HL-60 (cell line): ENCODE data around the gene TRMT44.

Experiments
- GABPA ChIP-seq: IDR thresholded peaks from 2 replicates; pipeline ENCODE4 v1.6.1; 2012; ENCODE audit warnings: low read depth
- POLR2AphosphoS5 ChIP-seq: IDR thresholded peaks from 2 replicates; pipeline ENCODE4 v1.6.1; 2012; ENCODE audit warnings: low read depth
- REST ChIP-seq: IDR thresholded peaks from 2 replicates; pipeline ENCODE4 v1.6.1; 2012; ENCODE audit warnings: low read depth; ENCODE audit not compliant: insufficient replicate concordance
- SPI1 ChIP-seq: IDR thresholded peaks from 2 replicates; pipeline ENCODE4 v1.6.1; 2012; ENCODE audit warnings: low read depth, mild to moderate bottlenecking, borderline replicate concordance
- TF ChIP-seq, protein P1 (sequence below): IDR thresholded peaks from one replicate; pipeline ENCODE4 v1.5.1; 2011; ENCODE audit warnings: low read length, control low read depth, inconsistent platforms; ENCODE audit not compliant: insufficient read depth

GRCh38 chr4:8438743-8439142 lies 1.8 kb upstream of the TRMT44 start:
- TF ChIP-seq, protein P1, sequence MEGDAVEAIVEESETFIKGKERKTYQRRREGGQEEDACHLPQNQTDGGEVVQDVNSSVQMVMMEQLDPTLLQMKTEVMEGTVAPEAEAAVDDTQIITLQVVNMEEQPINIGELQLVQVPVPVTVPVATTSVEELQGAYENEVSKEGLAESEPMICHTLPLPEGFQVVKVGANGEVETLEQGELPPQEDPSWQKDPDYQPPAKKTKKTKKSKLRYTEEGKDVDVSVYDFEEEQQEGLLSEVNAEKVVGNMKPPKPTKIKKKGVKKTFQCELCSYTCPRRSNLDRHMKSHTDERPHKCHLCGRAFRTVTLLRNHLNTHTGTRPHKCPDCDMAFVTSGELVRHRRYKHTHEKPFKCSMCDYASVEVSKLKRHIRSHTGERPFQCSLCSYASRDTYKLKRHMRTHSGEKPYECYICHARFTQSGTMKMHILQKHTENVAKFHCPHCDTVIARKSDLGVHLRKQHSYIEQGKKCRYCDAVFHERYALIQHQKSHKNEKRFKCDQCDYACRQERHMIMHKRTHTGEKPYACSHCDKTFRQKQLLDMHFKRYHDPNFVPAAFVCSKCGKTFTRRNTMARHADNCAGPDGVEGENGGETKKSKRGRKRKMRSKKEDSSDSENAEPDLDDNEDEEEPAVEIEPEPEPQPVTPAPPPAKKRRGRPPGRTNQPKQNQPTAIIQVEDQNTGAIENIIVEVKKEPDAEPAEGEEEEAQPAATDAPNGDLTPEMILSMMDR, result no peak
- TF ChIP-seq GABPA (no peak), POLR2AphosphoS5 (no peak), REST (no peak), SPI1 (no peak)
